ENCODE data around the gene ARPC1B. TPM values are rescaled to one million over a fixed set of nuclear protein-coding genes. Genes with fewer than 3 reads are reported as not detected.

The ARPC1B gene
- total and polyA plus RNA-seq, 9 of the 15 experiments (the other 6 are each of a cell fraction or from before 2014, with no cell fraction given), result 6.7 to 357 (median 211) TPM

DNA sequence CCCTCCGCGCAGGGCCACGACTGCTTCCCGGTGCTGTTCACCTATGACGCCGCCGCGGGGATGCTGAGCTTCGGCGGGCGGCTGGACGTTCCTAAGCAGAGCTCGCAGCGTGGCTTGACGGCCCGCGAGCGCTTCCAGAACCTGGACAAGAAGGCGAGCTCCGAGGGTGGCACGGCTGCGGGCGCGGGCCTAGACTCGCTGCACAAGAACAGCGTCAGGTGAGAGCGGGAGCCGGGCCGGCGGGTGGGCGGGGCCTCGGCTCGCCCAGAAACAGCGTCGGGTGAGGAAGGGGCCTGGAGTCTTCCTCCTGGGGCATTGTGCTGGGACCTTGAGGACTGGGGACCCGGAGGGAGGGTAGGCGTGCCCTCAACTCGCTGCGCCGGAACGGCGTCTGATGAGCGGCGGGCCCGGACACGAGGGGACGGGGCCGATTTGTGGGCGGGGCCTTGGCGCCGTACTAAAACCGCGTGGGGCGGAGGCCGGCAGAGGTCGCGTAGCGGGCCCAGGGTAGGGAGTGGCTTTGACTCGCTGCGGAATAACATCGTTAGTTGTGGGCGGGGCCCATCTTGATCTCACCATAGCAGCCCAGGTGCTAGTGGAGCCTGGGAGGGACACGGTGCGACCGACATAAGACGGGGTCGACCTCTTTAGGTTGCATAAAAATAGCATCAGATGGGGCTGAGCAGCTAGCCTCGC, 18.3 kb downstream of the ARPC1B start:
- in situ Hi-C loops (cut with MboI) (no loop called here), intact Hi-C loops (cut with micrococcal nuclease) (no loop called here)
- ATAC-seq (peak; percentile 86), DNase-seq (ENCODE audit: extremely low read depth in 1 of 4, low spot score in 3 of 4) (peak; percentile 76 to 85 (median 78)), FAIRE-seq (no peak)
- Histone ChIP-seq H3K4me2 (ENCODE audit: insufficient read depth, low read length) (peak overlapping the region; percentile 50; the same call in 1 of the 2 replicates), H4K20me1 (replicated peaks; ENCODE audit: control insufficient read depth, insufficient read depth, low read length) (peaks cover 15% of the 10 kb centered on the region), H3K9me1 (ENCODE audit: control insufficient read depth, insufficient read depth, low read length) (no peaks in the 10 kb centered on the region), H2AFZ (ENCODE audit: low read depth, low read length) (no peak overlapping the region), H3K27ac (ENCODE audit: extremely low read depth, low read depth, low read length) (peak overlapping the region; percentile 32; the same call in 2 of the 3 replicates), H3K4me3 (peak overlapping the region; percentile 14), H3K79me2 (ENCODE audit: control insufficient read depth, insufficient read depth, low read length) (no peaks in the 10 kb centered on the region), H3K9ac (ENCODE audit: insufficient read depth in 1 of 2, low read depth in 2 of 2, low read length in 2 of 2) (peak overlapping the region; percentile 19 to 82; a peak in 3 of 4 replicates), H3K27me3 (ENCODE audit: control insufficient read depth in 2 of 2, insufficient read depth in 2 of 2, low read length in 2 of 2) (no peaks in the 10 kb centered on the region), H3K9me3 (replicated peaks; ENCODE audit: control insufficient read depth, insufficient read depth, low read depth, low read length) (no peaks in the 10 kb centered on the region), H3K4me1 (replicated peaks in 1 of 2; ENCODE audit: control insufficient read depth in 2 of 2, insufficient read depth in 2 of 2, low read length in 2 of 2) (peaks cover 0 to 40% of the 10 kb centered on the region in 2 experiments; a peak in 2 of 5 replicates), H3K36me3 (ENCODE audit: control insufficient read depth, insufficient read depth, low read length) (peaks cover 94% of the 10 kb centered on the region)
- BruUV-seq (replicated peaks), result no TSS peak
- 70% methylated on average over 58 of the region's 68 CpGs for WGBS (ENCODE audit: insufficient coverage, low coverage, missing lambda C conversion rate)
- CTCF ChIA-PET (ENCODE audit: low intra/inter-chr PET ratio), result interaction anchor here (0.5 kb wide), 1 partner anchor 660 kb away, joined by 5 read pairs; no protein-coding TSS in a partner anchor
- POLR2A ChIA-PET, result interaction anchor here (0.6 to 4.7 kb wide), 8 partner anchors 14 to 1304 kb away, joined by 3 to 35 read pairs (median 3); partner anchors contain the start of genes BUD31 and PDAP1
- TF ChIP-seq OTX1 (CRISPR knock-in tag; IDR thresholded peaks at IDR 0.05), result 0 out of 2 replicates have a peak, but pooled peaks have one; percentile 17
- TF ChIP-seq MAZ (CRISPR knock-in tag; conservative IDR thresholded peaks at IDR 0.05 in 1 of 2, IDR thresholded peaks at IDR 0.05 in 1 of 2), result peak; percentile 39 to 54; a peak in 2 of 4 replicates
- TF ChIP-seq RBFOX2 (IDR thresholded peaks at IDR 0.05; ENCODE audit: low read depth, low read length), result peak; percentile 75
- no peak for TF ChIP-seq KDM2B (CRISPR knock-in tag; IDR thresholded peaks at IDR 0.05)
- peak; percentile 56; the same call in 1 of the 2 replicates for TF ChIP-seq HNRNPL (IDR thresholded peaks at IDR 0.05; ENCODE audit: low read depth, low read length)
- peak; percentile 60 for TF ChIP-seq U2AF1 (optimal IDR thresholded peaks at IDR 0.05; ENCODE audit: low read depth, low read length)
- TF ChIP-seq, protein P1, sequence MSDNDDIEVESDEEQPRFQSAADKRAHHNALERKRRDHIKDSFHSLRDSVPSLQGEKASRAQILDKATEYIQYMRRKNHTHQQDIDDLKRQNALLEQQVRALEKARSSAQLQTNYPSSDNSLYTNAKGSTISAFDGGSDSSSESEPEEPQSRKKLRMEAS (CRISPR knock-in tag; IDR thresholded peaks at IDR 0.05), result no peak
- no peak for TF ChIP-seq SIX5 (IDR thresholded peaks at IDR 0.05; ENCODE audit: borderline replicate concordance in 1 of 2, insufficient read depth in 1 of 2, low read depth in 1 of 2, low read length in 2 of 2)
- peak; percentile 11; the same call in 1 of the 2 replicates for TF ChIP-seq NFIC (IDR thresholded peaks at IDR 0.05)
- TF ChIP-seq CCNT2 (IDR thresholded peaks at IDR 0.05; ENCODE audit: borderline replicate concordance, extremely low read depth, insufficient read length, low read depth, low read length), result peak; percentile 33
- TF ChIP-seq SIN3A (IDR thresholded peaks at IDR 0.05; ENCODE audit: borderline replicate concordance in 2 of 2, control insufficient read depth in 1 of 2, low read depth in 2 of 2, low read length in 2 of 2), result 0 out of 4 replicates have a peak, but pooled peaks of 1 of the 2 experiments have one; percentile 12
- 0 out of 2 replicates have a peak, but pooled peaks have one; percentile 69 for TF ChIP-seq POLR2AphosphoS2 (IDR thresholded peaks at IDR 0.05; ENCODE audit: low read length)
- peak; percentile 48; the same call in 1 of the 2 replicates for TF ChIP-seq POLR2AphosphoS5 (IDR thresholded peaks at IDR 0.05; ENCODE audit: control insufficient read depth, insufficient read depth, low read depth, low read length)
- peak; percentile 80 for TF ChIP-seq SAFB (IDR thresholded peaks at IDR 0.05; ENCODE audit: borderline replicate concordance, low read depth, low read length)
- TF ChIP-seq, protein P2, sequence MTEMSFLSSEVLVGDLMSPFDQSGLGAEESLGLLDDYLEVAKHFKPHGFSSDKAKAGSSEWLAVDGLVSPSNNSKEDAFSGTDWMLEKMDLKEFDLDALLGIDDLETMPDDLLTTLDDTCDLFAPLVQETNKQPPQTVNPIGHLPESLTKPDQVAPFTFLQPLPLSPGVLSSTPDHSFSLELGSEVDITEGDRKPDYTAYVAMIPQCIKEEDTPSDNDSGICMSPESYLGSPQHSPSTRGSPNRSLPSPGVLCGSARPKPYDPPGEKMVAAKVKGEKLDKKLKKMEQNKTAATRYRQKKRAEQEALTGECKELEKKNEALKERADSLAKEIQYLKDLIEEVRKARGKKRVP (CRISPR knock-in tag; IDR thresholded peaks at IDR 0.05), result 0 out of 2 replicates have a peak, but pooled peaks have one; percentile 17
- TF ChIP-seq RBM14 (IDR thresholded peaks at IDR 0.05; ENCODE audit: borderline replicate concordance, insufficient read depth, low read depth, low read length), result 0 out of 2 replicates have a peak, but pooled peaks have one; percentile 53
- no peak for TF ChIP-seq ZNF780A (CRISPR knock-in tag; IDR thresholded peaks at IDR 0.05)
- peak; percentile 61 for TF ChIP-seq PCBP1 (IDR thresholded peaks at IDR 0.05; ENCODE audit: low read depth, low read length, poor library complexity, severe bottlenecking)

Data from K562 (cell line).